Loucy (cell line): ENCODE results near the gene CRABP1.

Experiments used
- CTCF ChIP-seq: fragments of 200-600 bp; sonication (generic); conservative IDR thresholded peaks from 2 replicates; pipeline ENCODE4 v1.5.1; 2014; ENCODE audit warnings: mild to moderate bottlenecking, antibody characterized with exemption, low read length
- EZH2phosphoT487 ChIP-seq: fragments of 200-600 bp; IDR thresholded peaks from 2 replicates; pipeline ENCODE4 v1.6.1; 2018; ENCODE audit warnings: antibody characterized with exemption, mild to moderate bottlenecking, moderate library complexity, borderline replicate concordance

DNA sequence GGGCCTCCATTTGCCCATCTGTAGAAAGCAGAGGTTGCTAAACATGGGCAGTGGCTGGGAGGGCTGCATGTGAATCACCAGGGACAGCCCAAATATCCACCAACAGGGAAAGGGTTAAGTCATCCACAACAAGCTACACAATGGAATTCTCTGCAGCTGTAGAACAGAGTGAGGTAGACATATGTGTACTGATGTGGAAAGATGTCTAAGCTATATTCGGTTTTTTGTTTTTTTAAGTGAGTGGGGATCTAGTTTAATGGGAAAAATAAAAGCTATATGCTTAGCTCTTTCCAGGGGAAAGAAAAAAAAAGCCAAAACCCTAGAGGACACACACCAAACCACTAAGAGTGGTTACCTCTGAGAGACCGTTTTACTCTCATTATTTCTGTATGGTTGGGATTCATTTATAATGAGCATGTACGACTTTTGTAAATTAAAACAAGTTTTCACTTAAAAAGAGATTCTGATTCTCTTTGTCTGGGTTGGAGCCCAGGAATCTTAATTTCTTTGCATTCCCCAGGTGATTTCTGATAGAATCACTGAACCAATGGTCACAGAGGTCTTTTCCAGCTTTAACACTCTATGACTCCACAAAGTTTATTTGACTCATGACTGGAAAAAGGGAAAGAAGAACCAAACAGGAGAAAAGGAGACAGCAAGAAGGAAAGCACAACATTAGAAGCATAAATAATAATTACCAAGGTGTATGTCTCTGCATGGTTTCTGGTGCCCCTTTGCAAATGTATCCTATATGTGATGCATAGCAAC is 19.1 kb downstream of the CRABP1 start:
- TF ChIP-seq CTCF, result no peak
- no peak for TF ChIP-seq EZH2phosphoT487
